Measurements from ENCODE around the gene HNRNPUL1. TPM values are rescaled to one million over a fixed set of nuclear protein-coding genes. Genes with fewer than 3 reads are reported as not detected.

Gene HNRNPUL1
- total RNA-seq, 5 donors from 2014 or later (not counting 1 experiment from before 2014, with no cell fraction given), result 275 to 350 (median 307) TPM

GRCh38 chr19:41353466-41354342, 89.5 kb downstream of the HNRNPUL1 start, which contains the start of gene TGFB1:
TSS of gene TGFB1 (minus strand) at chr19:41353922. CDS start at chr19:41353044, 878 bp downstream.
- Histone ChIP-seq H3K27ac (ENCODE audit: low read length) (peak within 1 kb of the TSS; percentile 92), H3K4me1 (ENCODE audit: control insufficient read depth in 1 of 2, extremely low read depth in 1 of 2, insufficient read depth in 2 of 2, low read length in 2 of 2) (peaks cover 67 to 72% of the 10 kb centered on the region in 2 experiments), H3K9me3 (no peaks in the 10 kb centered on the region), H3K4me3 (ENCODE audit: control insufficient read depth in 1 of 2, extremely low read depth in 1 of 2, low read length in 1 of 2) (peak within 1 kb of the TSS; percentile 68 to 94), H3K36me3 (ENCODE audit: control insufficient read depth in 2 of 2, extremely low read depth in 1 of 2, insufficient read depth in 1 of 2, low read length in 1 of 2) (no peaks in the 10 kb centered on the region), H3K27me3 (replicated peaks in 1 of 2; ENCODE audit: control insufficient read depth in 2 of 2, extremely low read depth in 1 of 2, insufficient read depth in 2 of 2, low read length in 1 of 2) (no peaks in the 10 kb centered on the region)
- peaks cover 63 to 75% (median 67%) of the 10 kb centered on the region in 3 donors for H3K4me1 Mint-ChIP-seq
- H3K36me3 Mint-ChIP-seq, result peaks cover 11% of the 10 kb centered on the region
- 0% methylated on average over 36 of the region's 78 CpGs for WGBS (ENCODE audit: insufficient coverage)
- CTCF ChIA-PET, result interaction anchor here in 1 of 2 donors (2.7 kb wide), 1 partner anchor 11 kb away, joined by 17 read pairs; the partner anchor contains the start of gene B9D2
- no peaks in the 10 kb centered on the region for H3K9me3 Mint-ChIP-seq
- H3K27ac Mint-ChIP-seq, result peak within 1 kb of the TSS; percentile 97 to 98
- no peaks in the 10 kb centered on the region for H3K27me3 Mint-ChIP-seq
- POLR2A ChIA-PET, result interaction anchor here in 1 of 2 donors (1.0 to 4.9 kb wide), 2 partner anchors 10 to 26 kb away, joined by 4 to 49 read pairs; partner anchors contain the start of gene B9D2
- peak; percentile 59 to 73 (median 64) for ATAC-seq (replicated peaks in 1 of 4)
- DNase-seq, result peak; percentile 86 to 97 (median 93)
- H3K4me3 Mint-ChIP-seq, result peak within 1 kb of the TSS; percentile 97 to 99 (median 99)

GRCh38 chr19:41354343-41354953, 90.3 kb downstream of the HNRNPUL1 start:
- whole genome bisulfite sequencing (ENCODE audit: insufficient coverage), result 96% methylated on average over 17 of the region's 23 CpGs

GRCh38 chr19:41355035-41355434, 90.9 kb downstream of the HNRNPUL1 start:
- WGBS (ENCODE audit: insufficient coverage), result 100% methylated on average over 1 of the region's 1 CpG
- Mint-ChIP-seq H3K27me3 (no peaks in the 10 kb centered on the region), H3K4me3 (peak overlapping the region; percentile 26 to 99 (median 45)), H3K27ac (peak overlapping the region; percentile 93 to 98), H3K4me1 (peaks cover 57 to 67% (median 61%) of the 10 kb centered on the region in 3 donors), H3K9me3 (no peaks in the 10 kb centered on the region), H3K36me3 (peaks cover 4% of the 10 kb centered on the region)
- H3K27me3 ChIP-seq (replicated peaks in 1 of 2; ENCODE audit: control insufficient read depth in 2 of 2, extremely low read depth in 1 of 2, insufficient read depth in 2 of 2, low read length in 1 of 2), result no peaks in the 10 kb centered on the region
- H3K27ac ChIP-seq (ENCODE audit: low read length), result peak overlapping the region; percentile 80
- ChIA-PET CTCF (interaction anchor here in 1 of 2 donors (0.7 to 2.7 kb wide), 3 partner anchors 10 to 633 kb away, joined by 3 to 17 read pairs (median 3); partner anchors contain the start of gene B9D2), POLR2A (interaction anchor here (0.7 to 4.9 kb wide), 3 partner anchors 8 to 54 kb away, joined by 3 to 49 read pairs (median 6); partner anchors contain the start of gene B9D2 (in 2 of the 2))
- H3K4me3 ChIP-seq (ENCODE audit: control insufficient read depth in 1 of 2, extremely low read depth in 1 of 2, low read length in 1 of 2), result no peak overlapping the region
- H3K9me3 ChIP-seq, result no peaks in the 10 kb centered on the region
- ATAC-seq (replicated peaks in 1 of 4) (no peak), DNase-seq (no peak)
- H3K4me1 ChIP-seq (ENCODE audit: control insufficient read depth in 1 of 2, extremely low read depth in 1 of 2, insufficient read depth in 2 of 2, low read length in 2 of 2), result peaks cover 54 to 63% of the 10 kb centered on the region in 2 experiments
- no peaks in the 10 kb centered on the region for H3K36me3 ChIP-seq (ENCODE audit: control insufficient read depth in 2 of 2, extremely low read depth in 1 of 2, insufficient read depth in 1 of 2, low read length in 1 of 2)

More at GRCh38 chr19:41354343-41354953, 90.3 kb downstream of the HNRNPUL1 start:
- DNase-seq (peak in 1 of 35 experiments; percentile 9), ATAC-seq (replicated peaks in 1 of 4) (no peak)
- ChIA-PET CTCF (interaction anchor here in 1 of 2 donors (2.7 kb wide), 1 partner anchor 11 kb away, joined by 17 read pairs; the partner anchor contains the start of gene B9D2), POLR2A (interaction anchor here in 1 of 2 donors (4.9 kb wide), 1 partner anchor 9 kb away, joined by 49 read pairs; the partner anchor contains the start of gene B9D2)
- Histone ChIP-seq H3K27ac (ENCODE audit: low read length) (peak overlapping the region; percentile 80), H3K27me3 (replicated peaks in 1 of 2; ENCODE audit: control insufficient read depth in 2 of 2, extremely low read depth in 1 of 2, insufficient read depth in 2 of 2, low read length in 1 of 2) (no peaks in the 10 kb centered on the region), H3K4me3 (ENCODE audit: control insufficient read depth in 1 of 2, extremely low read depth in 1 of 2, low read length in 1 of 2) (peak overlapping the region; percentile 32 to 51), H3K36me3 (ENCODE audit: control insufficient read depth in 2 of 2, extremely low read depth in 1 of 2, insufficient read depth in 1 of 2, low read length in 1 of 2) (no peaks in the 10 kb centered on the region), H3K9me3 (no peaks in the 10 kb centered on the region), H3K4me1 (ENCODE audit: control insufficient read depth in 1 of 2, extremely low read depth in 1 of 2, insufficient read depth in 2 of 2, low read length in 2 of 2) (peaks cover 60 to 66% of the 10 kb centered on the region in 2 experiments)
- Mint-ChIP-seq H3K27me3 (no peaks in the 10 kb centered on the region), H3K4me3 (peak overlapping the region; percentile 70 to 99 (median 77)), H3K4me1 (peaks cover 59 to 68% (median 62%) of the 10 kb centered on the region in 3 donors), H3K9me3 (no peaks in the 10 kb centered on the region), H3K27ac (peak overlapping the region; percentile 97), H3K36me3 (peaks cover 6% of the 10 kb centered on the region)

- H3K9me3 Mint-ChIP-seq, result no peaks in the 10 kb centered on the region
- ATAC-seq (replicated peaks in 1 of 4) (no peak), DNase-seq (no peak)
- H3K4me3 ChIP-seq (ENCODE audit: control insufficient read depth in 1 of 2, extremely low read depth in 1 of 2, low read length in 1 of 2), result peak overlapping the region in 1 of 2 donors; percentile 32
- H3K36me3 Mint-ChIP-seq, result peaks cover 4% of the 10 kb centered on the region
- peaks cover 47 to 56% of the 10 kb centered on the region in 2 experiments for H3K4me1 ChIP-seq (ENCODE audit: control insufficient read depth in 1 of 2, extremely low read depth in 1 of 2, insufficient read depth in 2 of 2, low read length in 2 of 2)
- H3K9me3 ChIP-seq, result no peaks in the 10 kb centered on the region
- peak overlapping the region; percentile 80 for H3K27ac ChIP-seq (ENCODE audit: low read length)
- peaks cover 58 to 62% (median 59%) of the 10 kb centered on the region in 3 donors for H3K4me1 Mint-ChIP-seq
- H3K27me3 Mint-ChIP-seq, result no peaks in the 10 kb centered on the region
- H3K27ac Mint-ChIP-seq, result peak overlapping the region; percentile 93 to 98
- ChIA-PET POLR2A (interaction anchor here in 1 of 2 donors (0.7 to 1.1 kb wide), 2 partner anchors 8 to 53 kb away, joined by 3 to 6 read pairs; partner anchors contain the start of gene B9D2), CTCF (interaction anchor here in 1 of 2 donors (0.7 to 2.7 kb wide), 4 partner anchors 9 to 634 kb away, joined by 3 to 17 read pairs (median 4); partner anchors contain the start of gene B9D2)
- 69% methylated on average over 3 of the region's 3 CpGs for whole genome bisulfite sequencing (ENCODE audit: insufficient coverage)
- no peaks in the 10 kb centered on the region for H3K27me3 ChIP-seq (replicated peaks in 1 of 2; ENCODE audit: control insufficient read depth in 2 of 2, extremely low read depth in 1 of 2, insufficient read depth in 2 of 2, low read length in 1 of 2)
- H3K4me3 Mint-ChIP-seq, result peak overlapping the region; percentile 1 to 99 (median 1)
- H3K36me3 ChIP-seq (ENCODE audit: control insufficient read depth in 2 of 2, extremely low read depth in 1 of 2, insufficient read depth in 1 of 2, low read length in 1 of 2), result no peaks in the 10 kb centered on the region
Observed at GRCh38 chr19:41355802-41356201, 91.6 kb downstream of the HNRNPUL1 start.

- ChIA-PET POLR2A (interaction anchor here (0.5 to 0.6 kb wide), 2 partner anchors 51 to 982 kb away, joined by 4 to 9 read pairs; no protein-coding TSS in a partner anchor), CTCF (interaction anchor here in 1 of 2 donors (0.7 kb wide), 1 partner anchor 11 kb away, joined by 3 read pairs; no protein-coding TSS in a partner anchor)
- peaks cover 44 to 52% of the 10 kb centered on the region in 2 experiments for H3K4me1 ChIP-seq (ENCODE audit: control insufficient read depth in 1 of 2, extremely low read depth in 1 of 2, insufficient read depth in 2 of 2, low read length in 2 of 2)
- Mint-ChIP-seq H3K4me3 (peak overlapping the region; percentile 37 to 99 (median 51)), H3K9me3 (no peaks in the 10 kb centered on the region), H3K4me1 (peaks cover 53 to 57% (median 55%) of the 10 kb centered on the region in 3 donors), H3K27me3 (no peaks in the 10 kb centered on the region), H3K36me3 (peaks cover 4% of the 10 kb centered on the region), H3K27ac (peak overlapping the region; percentile 93 to 98)
- peaks cover 0 to 2% of the 10 kb centered on the region in 2 donors for H3K36me3 ChIP-seq (ENCODE audit: control insufficient read depth in 2 of 2, extremely low read depth in 1 of 2, insufficient read depth in 1 of 2, low read length in 1 of 2)
- H3K4me3 ChIP-seq (ENCODE audit: control insufficient read depth in 1 of 2, extremely low read depth in 1 of 2, low read length in 1 of 2), result peak overlapping the region in 1 of 2 donors; percentile 57
- no peaks in the 10 kb centered on the region for H3K9me3 ChIP-seq
- DNase-seq, result peak in 10 of 35 experiments; percentile 15 to 55 (median 36)
- peak overlapping the region; percentile 80 for H3K27ac ChIP-seq (ENCODE audit: low read length)
- ATAC-seq (replicated peaks in 1 of 4), result no peak
- no peaks in the 10 kb centered on the region for H3K27me3 ChIP-seq (replicated peaks in 1 of 2; ENCODE audit: control insufficient read depth in 2 of 2, extremely low read depth in 1 of 2, insufficient read depth in 2 of 2, low read length in 1 of 2)
- WGBS (ENCODE audit: insufficient coverage), result 61% methylated on average over 7 of the region's 11 CpGs
Observed at GRCh38 chr19:41356984-41357739, 93.0 kb downstream of the HNRNPUL1 start.
